ENCODE measurements around the gene RECK. TPM values are rescaled to one million over a fixed set of nuclear protein-coding genes. Genes with fewer than 3 reads are reported as not detected.
A peak's percentile ranks its signal among the peaks of the same experiment; 100 is the strongest.
"Not testable (repeated sequence)": the region's sequence is repeated elsewhere in the genome, so short reads cannot be mapped to it uniquely, and the experiment has no call there.

Gene RECK, protein sequence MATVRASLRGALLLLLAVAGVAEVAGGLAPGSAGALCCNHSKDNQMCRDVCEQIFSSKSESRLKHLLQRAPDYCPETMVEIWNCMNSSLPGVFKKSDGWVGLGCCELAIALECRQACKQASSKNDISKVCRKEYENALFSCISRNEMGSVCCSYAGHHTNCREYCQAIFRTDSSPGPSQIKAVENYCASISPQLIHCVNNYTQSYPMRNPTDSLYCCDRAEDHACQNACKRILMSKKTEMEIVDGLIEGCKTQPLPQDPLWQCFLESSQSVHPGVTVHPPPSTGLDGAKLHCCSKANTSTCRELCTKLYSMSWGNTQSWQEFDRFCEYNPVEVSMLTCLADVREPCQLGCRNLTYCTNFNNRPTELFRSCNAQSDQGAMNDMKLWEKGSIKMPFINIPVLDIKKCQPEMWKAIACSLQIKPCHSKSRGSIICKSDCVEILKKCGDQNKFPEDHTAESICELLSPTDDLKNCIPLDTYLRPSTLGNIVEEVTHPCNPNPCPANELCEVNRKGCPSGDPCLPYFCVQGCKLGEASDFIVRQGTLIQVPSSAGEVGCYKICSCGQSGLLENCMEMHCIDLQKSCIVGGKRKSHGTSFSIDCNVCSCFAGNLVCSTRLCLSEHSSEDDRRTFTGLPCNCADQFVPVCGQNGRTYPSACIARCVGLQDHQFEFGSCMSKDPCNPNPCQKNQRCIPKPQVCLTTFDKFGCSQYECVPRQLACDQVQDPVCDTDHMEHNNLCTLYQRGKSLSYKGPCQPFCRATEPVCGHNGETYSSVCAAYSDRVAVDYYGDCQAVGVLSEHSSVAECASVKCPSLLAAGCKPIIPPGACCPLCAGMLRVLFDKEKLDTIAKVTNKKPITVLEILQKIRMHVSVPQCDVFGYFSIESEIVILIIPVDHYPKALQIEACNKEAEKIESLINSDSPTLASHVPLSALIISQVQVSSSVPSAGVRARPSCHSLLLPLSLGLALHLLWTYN
- total RNA-seq (ENCODE audit: unreplicated experiment) = 48.2 TPM
- long read RNA-seq, full-length matches to known transcripts = 15 of 25 reads
- long read RNA-seq, partial matches to known transcripts = 3 of 25 reads
- long read RNA-seq, other reads (novel, unspliced or antisense) = 7 of 25 reads

DNA sequence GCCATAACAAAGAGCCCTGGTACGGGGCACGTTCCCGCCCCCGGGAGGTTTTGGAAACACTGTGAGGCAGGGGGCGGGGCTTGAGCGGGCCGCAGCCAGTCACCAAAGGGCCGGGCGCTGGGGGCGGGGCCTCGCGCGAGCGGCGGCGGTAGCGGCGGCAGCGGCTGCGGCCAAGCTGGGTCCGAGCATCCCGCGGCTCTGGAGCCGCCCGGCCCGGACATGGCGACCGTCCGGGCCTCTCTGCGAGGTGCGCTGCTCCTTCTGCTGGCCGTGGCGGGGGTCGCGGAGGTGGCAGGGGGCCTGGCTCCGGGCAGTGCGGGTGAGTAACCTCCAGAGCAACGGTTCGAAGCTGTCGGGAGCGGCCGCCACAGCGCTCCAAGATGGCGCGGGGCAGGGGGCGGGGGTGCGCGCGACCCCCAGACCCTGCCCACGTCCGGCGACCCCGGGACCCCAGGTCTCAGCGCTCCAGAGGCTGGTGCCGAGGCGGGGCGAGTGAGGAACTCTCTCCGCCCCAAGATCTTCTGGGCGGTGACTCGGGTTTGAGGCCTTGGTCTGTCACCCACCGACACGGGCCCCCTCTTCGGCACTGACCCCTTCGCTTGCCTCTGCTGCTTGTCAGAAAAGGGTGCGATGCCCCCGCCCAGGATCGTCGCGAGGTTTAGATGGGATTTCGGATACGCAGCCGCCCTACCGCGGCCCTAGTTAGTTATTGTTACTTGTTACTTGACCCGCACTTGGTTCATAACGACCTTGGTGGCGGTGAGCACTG lies at the start of gene RECK:
Gene RECK, plus strand, starts transcription at position 134 of the 769 bp plus-strand sequence. Its CDS starts 86 bp downstream, at position 220.
- DNase-seq (ENCODE audit: low spot score) = peak; percentile 93
- Mint-ChIP-seq H3K9me3 (ENCODE audit: unreplicated experiment) (no peaks in the 10 kb centered on the region), H3K4me3 (ENCODE audit: unreplicated experiment) (peak within 1 kb of the TSS; percentile 99), H3K27me3 (ENCODE audit: unreplicated experiment) (peaks cover 3% of the 10 kb centered on the region), H3K4me1 (ENCODE audit: unreplicated experiment) (peaks cover 40% of the 10 kb centered on the region), H3K36me3 (ENCODE audit: low read depth, unreplicated experiment) (peaks cover 4% of the 10 kb centered on the region), H3K27ac (ENCODE audit: unreplicated experiment) (peak within 1 kb of the TSS; percentile 97)
- TF ChIP-seq, protein P1, sequence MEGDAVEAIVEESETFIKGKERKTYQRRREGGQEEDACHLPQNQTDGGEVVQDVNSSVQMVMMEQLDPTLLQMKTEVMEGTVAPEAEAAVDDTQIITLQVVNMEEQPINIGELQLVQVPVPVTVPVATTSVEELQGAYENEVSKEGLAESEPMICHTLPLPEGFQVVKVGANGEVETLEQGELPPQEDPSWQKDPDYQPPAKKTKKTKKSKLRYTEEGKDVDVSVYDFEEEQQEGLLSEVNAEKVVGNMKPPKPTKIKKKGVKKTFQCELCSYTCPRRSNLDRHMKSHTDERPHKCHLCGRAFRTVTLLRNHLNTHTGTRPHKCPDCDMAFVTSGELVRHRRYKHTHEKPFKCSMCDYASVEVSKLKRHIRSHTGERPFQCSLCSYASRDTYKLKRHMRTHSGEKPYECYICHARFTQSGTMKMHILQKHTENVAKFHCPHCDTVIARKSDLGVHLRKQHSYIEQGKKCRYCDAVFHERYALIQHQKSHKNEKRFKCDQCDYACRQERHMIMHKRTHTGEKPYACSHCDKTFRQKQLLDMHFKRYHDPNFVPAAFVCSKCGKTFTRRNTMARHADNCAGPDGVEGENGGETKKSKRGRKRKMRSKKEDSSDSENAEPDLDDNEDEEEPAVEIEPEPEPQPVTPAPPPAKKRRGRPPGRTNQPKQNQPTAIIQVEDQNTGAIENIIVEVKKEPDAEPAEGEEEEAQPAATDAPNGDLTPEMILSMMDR (IDR thresholded peaks at IDR 0.05; ENCODE audit: unreplicated experiment) = no peak

DNA sequence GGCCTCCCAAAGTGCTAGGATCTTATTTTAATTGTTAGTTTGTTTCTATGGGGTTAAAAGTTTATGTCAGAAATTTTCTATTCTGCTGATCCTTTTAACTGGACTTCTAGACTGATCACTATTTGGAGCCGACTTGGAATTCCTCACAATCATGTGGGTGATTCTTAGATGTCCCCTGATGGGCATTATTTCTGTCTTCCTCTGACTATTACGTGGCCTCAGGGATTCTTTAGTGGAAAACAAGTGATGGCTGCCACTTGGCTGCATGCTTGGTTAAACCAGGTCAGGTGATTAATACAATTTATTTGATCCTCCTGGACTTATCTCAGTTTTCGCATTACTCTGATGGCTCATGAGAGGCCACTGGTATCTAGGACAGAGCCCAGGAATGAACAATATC lies 46.6 kb upstream of the RECK start:
- no peak for DNase-seq (ENCODE audit: low spot score)
- H3K27ac Mint-ChIP-seq (ENCODE audit: unreplicated experiment) = no peak overlapping the region
- no peak overlapping the region for H3K4me3 Mint-ChIP-seq (ENCODE audit: unreplicated experiment)
- no peaks in the 10 kb centered on the region for H3K36me3 Mint-ChIP-seq (ENCODE audit: low read depth, unreplicated experiment)
- no peaks in the 10 kb centered on the region for H3K9me3 Mint-ChIP-seq (ENCODE audit: unreplicated experiment)
- peaks cover 8% of the 10 kb centered on the region for H3K4me1 Mint-ChIP-seq (ENCODE audit: unreplicated experiment)
- TF ChIP-seq, protein P1 (IDR thresholded peaks at IDR 0.05; ENCODE audit: unreplicated experiment) = no peak
- H3K27me3 Mint-ChIP-seq (ENCODE audit: unreplicated experiment) = no peaks in the 10 kb centered on the region

DNA sequence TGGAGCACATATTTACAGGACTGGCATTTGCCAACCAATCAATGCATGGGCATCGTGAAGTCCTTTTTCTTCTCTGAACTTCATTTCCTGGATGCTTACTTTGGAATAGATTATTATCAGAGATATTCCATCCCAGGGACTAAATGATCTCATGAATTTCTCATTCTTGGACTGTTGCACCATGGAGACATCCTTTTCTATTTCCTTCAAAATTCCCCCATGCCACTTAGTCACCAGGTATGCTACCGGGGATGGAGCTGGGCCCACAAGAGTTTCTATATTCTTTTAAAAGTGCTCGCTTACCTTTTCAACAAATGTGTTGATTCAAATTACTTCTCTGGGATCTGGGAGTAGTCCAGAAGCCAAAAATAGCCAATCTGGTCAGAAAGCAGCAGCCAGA lies 43.6 kb upstream of the RECK start:
- not testable (repeated sequence) for H3K4me1 Mint-ChIP-seq (ENCODE audit: unreplicated experiment); H3K4me3 Mint-ChIP-seq (ENCODE audit: unreplicated experiment); H3K36me3 Mint-ChIP-seq (ENCODE audit: low read depth, unreplicated experiment); DNase-seq (ENCODE audit: low spot score); H3K27ac Mint-ChIP-seq (ENCODE audit: unreplicated experiment); H3K9me3 Mint-ChIP-seq (ENCODE audit: unreplicated experiment); H3K27me3 Mint-ChIP-seq (ENCODE audit: unreplicated experiment)

DNA sequence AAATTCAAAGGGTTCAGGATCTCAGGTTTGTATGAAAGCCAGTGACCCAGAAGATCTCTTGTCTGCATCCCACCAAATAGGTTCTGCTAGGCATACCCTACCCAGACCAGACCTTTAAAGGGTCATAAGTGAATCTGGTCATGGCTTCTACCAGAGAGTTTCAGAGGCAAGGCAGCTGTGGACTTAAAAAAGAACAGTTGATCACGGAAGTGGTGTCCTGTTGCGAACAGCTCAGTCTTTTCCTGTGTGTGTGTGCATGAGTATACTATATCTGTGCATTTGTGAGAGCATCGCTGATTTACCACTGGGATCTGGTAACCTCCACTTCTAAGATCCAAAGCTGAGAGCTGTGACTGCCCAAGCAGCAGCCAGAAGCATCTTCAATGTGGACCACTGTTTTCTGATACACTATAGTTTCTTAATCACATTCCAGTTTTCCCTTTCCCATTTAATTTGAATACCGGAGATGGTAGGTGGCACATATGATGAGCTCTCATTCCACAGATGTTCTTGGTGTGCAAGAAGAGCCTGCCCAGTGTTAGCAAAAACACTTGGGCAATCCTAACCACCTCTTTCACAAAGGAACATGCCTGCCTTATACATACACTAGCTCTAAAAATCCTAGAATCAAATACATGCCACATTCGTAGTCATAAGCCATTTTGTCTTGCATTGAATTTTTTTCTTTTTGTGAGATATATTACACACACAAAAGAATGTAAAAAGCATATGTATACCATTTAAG lies 42.6 kb upstream of the RECK start:
- Mint-ChIP-seq H3K9me3 (ENCODE audit: unreplicated experiment) (no peaks in the 10 kb centered on the region), H3K4me3 (ENCODE audit: unreplicated experiment) (no peak overlapping the region), H3K4me1 (ENCODE audit: unreplicated experiment) (peaks cover 6% of the 10 kb centered on the region), H3K27ac (ENCODE audit: unreplicated experiment) (no peak overlapping the region), H3K27me3 (ENCODE audit: unreplicated experiment) (no peaks in the 10 kb centered on the region), H3K36me3 (ENCODE audit: low read depth, unreplicated experiment) (no peaks in the 10 kb centered on the region)
- TF ChIP-seq, protein P1 (IDR thresholded peaks at IDR 0.05; ENCODE audit: unreplicated experiment) = no peak
- no peak for DNase-seq (ENCODE audit: low spot score)

Measured in endothelial cell (in vitro differentiated cells).